WERI-Rb-1 (cell line): ENCODE data around the gene ATP1B2.
"Not testable (repeated sequence)": the region's sequence is repeated elsewhere in the genome, so short reads cannot be mapped to it uniquely, and the experiment has no call there.

ENCODE experiments used
- DNase-seq: peaks from one replicate; pipeline ENCODE4 v3.0.0-alpha.2; 2020
- H3K27ac ChIP-seq: fragments of 250-450 bp; sonication (Bioruptor Pico); 2 replicates; pipeline ENCODE4 v1.5.1; 2020; ENCODE audit warnings: mild to moderate bottlenecking, moderate library complexity
- H3K27me3 ChIP-seq: fragments of 250-450 bp; sonication (Bioruptor Pico); 2 replicates; pipeline ENCODE4 v1.5.1; 2021; ENCODE audit warnings: mild to moderate bottlenecking, low read depth, moderate library complexity; ENCODE audit not compliant: insufficient read depth, severe bottlenecking
- H3K36me3 ChIP-seq: fragments of 250-450 bp; sonication (Bioruptor Pico); 2 replicates; pipeline ENCODE4 v1.5.1; 2020; ENCODE audit warnings: mild to moderate bottlenecking, moderate library complexity
- H3K4me3 ChIP-seq: 2 replicates; pipeline ENCODE4 v1.5.1; 2011; ENCODE audit warnings: low read depth, mild to moderate bottlenecking, control low read depth, low read length
- H3K9me3 ChIP-seq: fragments of 250-450 bp; sonication (Bioruptor Pico); 2 replicates; pipeline ENCODE4 v1.5.1; 2021; ENCODE audit warnings: mild to moderate bottlenecking, moderate library complexity; ENCODE audit not compliant: severe bottlenecking
- CTCF ChIP-seq: IDR thresholded peaks from 2 replicates; pipeline ENCODE4 v1.5.1; 2011; ENCODE audit warnings: low read depth, mild to moderate bottlenecking, control low read depth, inconsistent platforms, low read length

ATP1B2 gene

GRCh38 chr17:7623661-7624060 is 27.1 kb upstream of the ATP1B2 start:
- Histone ChIP-seq H3K27ac (no peak overlapping the region), H3K27me3 (no peaks in the 10 kb centered on the region), H3K9me3 (no peaks in the 10 kb centered on the region), H3K36me3 (peaks cover 12% of the 10 kb centered on the region), H3K4me3 (no peak overlapping the region)
- DNase-seq, result no peak
- no peak for TF ChIP-seq CTCF

GRCh38 chr17:7625749-7626148 is 25.0 kb upstream of the ATP1B2 start:
- not testable (repeated sequence) for H3K4me3 ChIP-seq, H3K9me3 ChIP-seq, H3K27ac ChIP-seq, H3K27me3 ChIP-seq, DNase-seq
- peaks cover 12% of the 10 kb centered on the region for H3K36me3 ChIP-seq

- Histone ChIP-seq H3K9me3 (no peaks in the 10 kb centered on the region), H3K4me3 (peak overlapping the region; percentile 80), H3K27me3 (no peaks in the 10 kb centered on the region), H3K36me3 (peaks cover 12% of the 10 kb centered on the region), H3K27ac (no peak overlapping the region)
- no peak for DNase-seq
- TF ChIP-seq CTCF, result no peak
These were observed 24.4 kb upstream of the ATP1B2 start for GRCh38 chr17:7626307-7626706.

- peak; percentile 61 for DNase-seq
- H3K27ac ChIP-seq, result peak overlapping the region; percentile 92
- H3K27me3 ChIP-seq, result no peaks in the 10 kb centered on the region
- H3K4me3 ChIP-seq, result peak overlapping the region; percentile 80
- no peaks in the 10 kb centered on the region for H3K9me3 ChIP-seq
- no peak for TF ChIP-seq CTCF
- H3K36me3 ChIP-seq, result peaks cover 12% of the 10 kb centered on the region
These were observed 23.8 kb upstream of the ATP1B2 start for GRCh38 chr17:7626956-7627249.

GRCh38 chr17:7627250-7628121 is 23.2 kb upstream of the ATP1B2 start, which contains the start of gene SAT2:
Gene SAT2, minus strand, starts transcription at chr17:7627821. Its CDS starts 186 bp downstream, at chr17:7627635.
- H3K4me3 ChIP-seq, result peak within 1 kb of the TSS; percentile 80
- no peaks in the 10 kb centered on the region for H3K27me3 ChIP-seq
- peak within 1 kb of the TSS; percentile 92 for H3K27ac ChIP-seq
- H3K9me3 ChIP-seq, result no peaks in the 10 kb centered on the region
- peaks cover 12% of the 10 kb centered on the region for H3K36me3 ChIP-seq
- DNase-seq, result peak; percentile 97
- TF ChIP-seq CTCF, result no peak

GRCh38 chr17:7629939-7630571 is 20.7 kb upstream of the ATP1B2 start, which contains the start of gene SHBG:
Gene SHBG, plus strand, starts transcription at chr17:7630135. Its CDS starts 38 bp downstream, at chr17:7630173.
- no peak for TF ChIP-seq CTCF
- H3K36me3 ChIP-seq, result peaks cover 12% of the 10 kb centered on the region
- no peak within 1 kb of the TSS for H3K27ac ChIP-seq

More at GRCh38 chr17:7629939-7630571, 20.7 kb upstream of the ATP1B2 start, which contains the start of gene SHBG:
- Histone ChIP-seq H3K27me3 (no peaks in the 10 kb centered on the region), H3K4me3 (no peak within 1 kb of the TSS), H3K9me3 (no peaks in the 10 kb centered on the region)
- DNase-seq, result no peak
